Transverse colon (tissue), 4 donors: ENCODE measurements around the gene ORM2. TPM values are rescaled to one million over a fixed set of nuclear protein-coding genes. Genes with fewer than 3 reads are reported as not detected.

Experiments used
- DNase-seq: peaks from one replicate; pipeline ENCODE4 v3.0.0-alpha.2; 2019
- H3K27ac ChIP-seq, 4 donors: fragments of 200-600 bp; sonication (generic); 2 replicates each; pipeline ENCODE4 v1.5.1; 2016 to 2018; ENCODE audit warnings: inconsistent platforms in 4 of 4
- H3K27me3 ChIP-seq: fragments of 200-600 bp; sonication (generic); 2 replicates; pipeline ENCODE4 v1.5.1; 2017; ENCODE audit warnings: inconsistent platforms
- H3K36me3 ChIP-seq, 4 donors: fragments of 200-600 bp; sonication (generic); 2 replicates each; pipeline ENCODE4 v1.5.1; 2017 to 2019; ENCODE audit warnings: inconsistent platforms in 4 of 4
- H3K4me1 ChIP-seq, 4 donors: fragments of 200-600 bp; sonication (generic); 2 replicates each; pipeline ENCODE4 v1.5.1; 2017 to 2020; ENCODE audit warnings: inconsistent platforms in 4 of 4
- H3K4me3 ChIP-seq, 4 donors: fragments of 200-600 bp; sonication (generic); 1 replicate in 1 of 4; 2 replicates in 3 of 4; pipeline versions ENCODE4 v1.5.1 to v1.6.1; 2017 to 2019; ENCODE audit warnings: inconsistent platforms in 4 of 4
- H3K9me3 ChIP-seq, 2 donors: fragments of 200-600 bp; sonication (generic); 2 replicates each; pipeline ENCODE4 v1.5.1; 2017 to 2019; ENCODE audit warnings: inconsistent platforms in 2 of 2
- CTCF ChIP-seq, 5 experiments: fragments of 200-600 bp in 3 of 5; fragments of 450-650 bp in 2 of 5; sonication (generic) in 3 of 5; IDR thresholded peaks; 1 replicate in 2 of 5; 2 replicates in 3 of 5; pipeline ENCODE4 v1.5.1; 2016 to 2017; ENCODE audit warnings: antibody characterized with exemption in 5 of 5, inconsistent platforms in 3 of 5, mild to moderate bottlenecking in 2 of 5, moderate library complexity in 1 of 5
- EP300 ChIP-seq: sonication (generic); formaldehyde crosslinking; IDR thresholded peaks from one replicate; pipeline ENCODE4 v1.6.1; 2017; ENCODE audit warnings: antibody characterized with exemption, low read depth
- POLR2A ChIP-seq: fragments of 450-650 bp; IDR thresholded peaks from one replicate; pipeline ENCODE4 v1.6.1; 2016; ENCODE audit warnings: antibody characterized with exemption, mild to moderate bottlenecking, moderate library complexity
- POLR2AphosphoS5 ChIP-seq, 3 donors: sonication (generic); formaldehyde crosslinking; IDR thresholded peaks; one replicate each; pipeline ENCODE4 v1.6.1; 2016; ENCODE audit warnings: antibody characterized with exemption in 3 of 3
- WGBS, 2 donors: methylation state at CpG; one replicate each; pipeline ENCODE4 v1.1.5; 2018; ENCODE audit warnings: low coverage in 1 of 2; 5-methylcytosine and 5-hydroxymethylcytosine counted together
- in situ Hi-C, 4 donors: fragments of 200-750 bp; cut with MboI; loops; one replicate each; pipeline versions ENCODE4 v1.15.0 to v1.15.1; 2017; ENCODE audit warnings: low sequenced_read_pairs in 3 of 4, low pct_ligation_motif_present in 1 of 4, low pct_unique_long_range_greater_than_20kb in 1 of 4
- intact Hi-C: fragments of 100-400 bp; cut with DNase I; formaldehyde crosslinking; loops from one replicate; pipeline ENCODE4 v1.15.1; 2023; ENCODE audit warnings: low total_unique reads
- total RNA-seq, 4 donors: library from RNA; depleted of rRNA; stranded (reverse); fragments of >200 nt; gene quantifications; one replicate each; pipeline ENCODE4 v1.1.0, GENCODE V29; 2016

The ORM2 gene
- total RNA-seq, 4 donors from 2014 or later = not detected

GRCh38 chr9:114304416-114305188, 25.1 kb upstream of the ORM2 start:
- Histone ChIP-seq H3K4me1 (no peaks in the 10 kb centered on the region), H3K9me3 (no peaks in the 10 kb centered on the region), H3K36me3 (no peaks in the 10 kb centered on the region), H3K27me3 (no peaks in the 10 kb centered on the region), H3K27ac (no peak overlapping the region), H3K4me3 (no peak overlapping the region)
- intact Hi-C loops = no loop called here
- no peak for TF ChIP-seq POLR2AphosphoS5 (IDR thresholded peaks at IDR 0.05)
- no peak for TF ChIP-seq POLR2A
- no peak for TF ChIP-seq CTCF (IDR thresholded peaks at IDR 0.05)
- no peak for TF ChIP-seq EP300
- in situ Hi-C loops = no loop called here
- peak; percentile 6 for DNase-seq
- WGBS, 2 donors = 80 to 85% methylated on average over 1 to 9 of the region's 10 CpGs

GRCh38 chr9:114307899-114308267, 21.8 kb upstream of the ORM2 start:
- no peaks in the 10 kb centered on the region for H3K27me3 ChIP-seq
- in situ Hi-C loops = no loop called here
- DNase-seq = no peak
- H3K4me3 ChIP-seq = no peak overlapping the region
- no peaks in the 10 kb centered on the region for H3K9me3 ChIP-seq
- no peak overlapping the region for H3K27ac ChIP-seq
- H3K4me1 ChIP-seq = no peaks in the 10 kb centered on the region
- 84 to 100% methylated on average over 2 to 6 of the region's 6 CpGs for WGBS, 2 donors
- no peaks in the 10 kb centered on the region for H3K36me3 ChIP-seq
- TF ChIP-seq POLR2A = no peak
- no peak for TF ChIP-seq EP300
- TF ChIP-seq POLR2AphosphoS5 (IDR thresholded peaks at IDR 0.05) = no peak
- no peak for TF ChIP-seq CTCF (IDR thresholded peaks at IDR 0.05)
- intact Hi-C loops = no loop called here

- no peak overlapping the region for H3K4me3 ChIP-seq
- in situ Hi-C loops (no loop called here), intact Hi-C loops (no loop called here)
- H3K27ac ChIP-seq = no peak overlapping the region
- H3K9me3 ChIP-seq = no peaks in the 10 kb centered on the region
- H3K36me3 ChIP-seq = no peaks in the 10 kb centered on the region
- WGBS, 2 donors = 88% methylated on average over 13 of the region's 13 CpGs; no CpG with 5 or more reads in 1 of the 2 donors
- H3K4me1 ChIP-seq = no peaks in the 10 kb centered on the region
- no peaks in the 10 kb centered on the region for H3K27me3 ChIP-seq
- TF ChIP-seq POLR2A = no peak
- no peak for TF ChIP-seq EP300
- no peak for TF ChIP-seq CTCF (IDR thresholded peaks at IDR 0.05)
- TF ChIP-seq POLR2AphosphoS5 (IDR thresholded peaks at IDR 0.05) = no peak
- DNase-seq = no peak
Observed at GRCh38 chr9:114308361-114308950, 21.2 kb upstream of the ORM2 start.

- intact Hi-C loops = no loop called here
- 80 to 92% methylated on average over 1 to 13 of the region's 13 CpGs for WGBS, 2 donors
- H3K27me3 ChIP-seq = no peaks in the 10 kb centered on the region
- H3K9me3 ChIP-seq = no peaks in the 10 kb centered on the region
- no peaks in the 10 kb centered on the region for H3K36me3 ChIP-seq
- H3K4me1 ChIP-seq = no peaks in the 10 kb centered on the region
- no peak overlapping the region for H3K4me3 ChIP-seq
- no peak overlapping the region for H3K27ac ChIP-seq
- TF ChIP-seq POLR2A (no peak), EP300 (no peak), POLR2AphosphoS5 (IDR thresholded peaks at IDR 0.05) (no peak), CTCF (IDR thresholded peaks at IDR 0.05) (no peak)
- no peak for DNase-seq
- in situ Hi-C loops = no loop called here
Observed at GRCh38 chr9:114309096-114309495, 20.6 kb upstream of the ORM2 start.
